Ecto neural progenitor cell (in vitro differentiated cells): ENCODE measurements around the gene ACOX3.

Experiments used
- DNase-seq: peaks from one replicate; pipeline ENCODE4 v3.0.0-alpha.2; 2018; ENCODE audit warnings: low spot score

Gene ACOX3

GRCh38 chr4:8467016-8467415, 26.5 kb upstream of the ACOX3 start:
- DNase-seq, result no peak

GRCh38 chr4:8465615-8466611, 25.4 kb upstream of the ACOX3 start:
- DNase-seq, result no peak

- DNase-seq, result no peak
Measured at GRCh38 chr4:8464381-8464780, 23.9 kb upstream of the ACOX3 start.

- DNase-seq, result no peak
Measured at GRCh38 chr4:8463811-8464210, 23.3 kb upstream of the ACOX3 start.

- DNase-seq, result no peak
Measured at GRCh38 chr4:8461616-8462015, 21.1 kb upstream of the ACOX3 start.

- no peak for DNase-seq
Measured at GRCh38 chr4:8461086-8461485, 20.6 kb upstream of the ACOX3 start.

- no peak for DNase-seq
Measured at GRCh38 chr4:8459867-8460445, 19.4 kb upstream of the ACOX3 start.

GRCh38 chr4:8457646-8458252, 17.2 kb upstream of the ACOX3 start:
- DNase-seq, result no peak

- no peak for DNase-seq
Measured at GRCh38 chr4:8453957-8454356, 13.4 kb upstream of the ACOX3 start.

- no peak for DNase-seq
Measured at GRCh38 chr4:8451440-8452182, 11.1 kb upstream of the ACOX3 start.

- DNase-seq, result no peak
Measured at GRCh38 chr4:8446122-8446521, 5.6 kb upstream of the ACOX3 start.

GRCh38 chr4:8443801-8444200, 3.3 kb upstream of the ACOX3 start:
- no peak for DNase-seq

- no peak for DNase-seq
Measured at GRCh38 chr4:8442596-8443358, 2.3 kb upstream of the ACOX3 start.

GRCh38 chr4:8441499-8442091, 1.1 kb upstream of the ACOX3 start:
- DNase-seq, result no peak

GRCh38 chr4:8439914-8440491, 520 bp downstream of the ACOX3 start:
- DNase-seq, result no peak

- no peak for DNase-seq
Measured at GRCh38 chr4:8439168-8439567, 1.4 kb downstream of the ACOX3 start.

GRCh38 chr4:8438743-8439142, 1.8 kb downstream of the ACOX3 start:
- no peak for DNase-seq

GRCh38 chr4:8437281-8437680, 3.2 kb downstream of the ACOX3 start:
- no peak for DNase-seq

- no peak for DNase-seq
Measured at GRCh38 chr4:8435656-8436121, 4.8 kb downstream of the ACOX3 start.

GRCh38 chr4:8434251-8435073, 6.1 kb downstream of the ACOX3 start:
- no peak for DNase-seq
